ENCODE data around the gene GALNT11. TPM values are rescaled to one million over a fixed set of nuclear protein-coding genes. Genes with fewer than 3 reads are reported as not detected.

GALNT11 gene
- total RNA-seq, 4 donors from 2014 or later: 59.5 to 87.6 (median 74.9) TPM

DNA sequence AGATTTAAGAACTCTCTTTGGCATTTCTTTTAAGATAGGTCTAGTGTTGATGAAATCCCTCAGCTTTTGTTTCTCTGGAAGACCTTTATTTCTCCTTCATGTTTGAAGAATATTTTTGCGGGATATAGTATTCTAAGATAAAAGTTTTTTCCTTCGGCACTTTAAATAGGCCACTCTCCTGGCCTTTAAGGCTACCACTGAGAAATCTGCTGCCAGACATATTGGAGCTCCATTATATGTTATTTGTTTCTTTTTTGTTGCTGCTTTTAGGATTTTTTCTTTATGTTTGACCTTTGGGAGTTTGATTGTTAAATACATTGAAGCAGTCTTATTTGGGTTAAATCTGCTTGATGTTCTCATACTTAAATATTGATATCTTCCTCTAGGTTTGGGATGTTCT, 22.6 kb downstream of the GALNT11 start:
- TF ChIP-seq, protein P1, sequence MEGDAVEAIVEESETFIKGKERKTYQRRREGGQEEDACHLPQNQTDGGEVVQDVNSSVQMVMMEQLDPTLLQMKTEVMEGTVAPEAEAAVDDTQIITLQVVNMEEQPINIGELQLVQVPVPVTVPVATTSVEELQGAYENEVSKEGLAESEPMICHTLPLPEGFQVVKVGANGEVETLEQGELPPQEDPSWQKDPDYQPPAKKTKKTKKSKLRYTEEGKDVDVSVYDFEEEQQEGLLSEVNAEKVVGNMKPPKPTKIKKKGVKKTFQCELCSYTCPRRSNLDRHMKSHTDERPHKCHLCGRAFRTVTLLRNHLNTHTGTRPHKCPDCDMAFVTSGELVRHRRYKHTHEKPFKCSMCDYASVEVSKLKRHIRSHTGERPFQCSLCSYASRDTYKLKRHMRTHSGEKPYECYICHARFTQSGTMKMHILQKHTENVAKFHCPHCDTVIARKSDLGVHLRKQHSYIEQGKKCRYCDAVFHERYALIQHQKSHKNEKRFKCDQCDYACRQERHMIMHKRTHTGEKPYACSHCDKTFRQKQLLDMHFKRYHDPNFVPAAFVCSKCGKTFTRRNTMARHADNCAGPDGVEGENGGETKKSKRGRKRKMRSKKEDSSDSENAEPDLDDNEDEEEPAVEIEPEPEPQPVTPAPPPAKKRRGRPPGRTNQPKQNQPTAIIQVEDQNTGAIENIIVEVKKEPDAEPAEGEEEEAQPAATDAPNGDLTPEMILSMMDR (IDR thresholded peaks at IDR 0.05): no peak
- no peak for TF ChIP-seq POLR2A (IDR thresholded peaks at IDR 0.05)
- Histone ChIP-seq H3K4me3 (replicated peaks in 1 of 3) (no peak overlapping the region), H3K9me3 (no peaks in the 10 kb centered on the region), H3K27ac (no peak overlapping the region), H3K4me1 (peaks cover 4 to 5% of the 10 kb centered on the region in 2 donors), H3K27me3 (no peaks in the 10 kb centered on the region), H3K36me3 (no peaks in the 10 kb centered on the region)
- intact Hi-C loops (cut with DNase I): no loop called here
- no peak for DNase-seq
- WGBS, 2 donors: 96% methylated on average over 2 of the region's 2 CpGs

DNA sequence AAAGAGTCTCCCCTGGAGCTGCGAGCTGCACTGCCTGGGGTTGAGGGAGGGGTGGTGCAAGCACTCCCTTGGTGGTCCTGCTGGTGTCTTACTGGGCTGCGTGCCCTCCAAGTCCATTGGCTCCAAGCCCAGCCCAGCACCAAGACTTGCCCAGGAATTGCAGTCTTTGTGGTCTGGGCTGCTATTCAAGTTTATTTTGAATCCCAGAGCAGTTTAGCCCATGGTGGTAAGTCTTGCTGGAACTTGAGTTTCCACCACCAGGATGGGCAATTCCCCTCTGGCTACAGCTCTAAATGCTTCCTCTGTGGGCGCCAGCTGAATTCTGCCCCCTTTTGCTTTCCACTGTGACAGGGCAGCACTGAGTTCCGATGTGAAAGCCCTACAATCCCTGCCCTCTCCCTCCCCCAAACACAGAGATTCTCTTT, 25.1 kb downstream of the GALNT11 start:
- H3K27me3 ChIP-seq: no peaks in the 10 kb centered on the region
- TF ChIP-seq, protein P1 (IDR thresholded peaks at IDR 0.05): no peak
- TF ChIP-seq POLR2A (IDR thresholded peaks at IDR 0.05): no peak
- H3K4me1 ChIP-seq: peaks cover 4 to 5% of the 10 kb centered on the region in 2 donors
- no peak overlapping the region for H3K27ac ChIP-seq
- DNase-seq: peak; percentile 14 to 29
- no peak overlapping the region for H3K4me3 ChIP-seq (replicated peaks in 1 of 3)
- H3K9me3 ChIP-seq: no peaks in the 10 kb centered on the region
- intact Hi-C loops (cut with DNase I): no loop called here
- 45 to 59% methylated on average over 4 of the region's 4 CpGs for WGBS, 2 donors
- no peaks in the 10 kb centered on the region for H3K36me3 ChIP-seq

DNA sequence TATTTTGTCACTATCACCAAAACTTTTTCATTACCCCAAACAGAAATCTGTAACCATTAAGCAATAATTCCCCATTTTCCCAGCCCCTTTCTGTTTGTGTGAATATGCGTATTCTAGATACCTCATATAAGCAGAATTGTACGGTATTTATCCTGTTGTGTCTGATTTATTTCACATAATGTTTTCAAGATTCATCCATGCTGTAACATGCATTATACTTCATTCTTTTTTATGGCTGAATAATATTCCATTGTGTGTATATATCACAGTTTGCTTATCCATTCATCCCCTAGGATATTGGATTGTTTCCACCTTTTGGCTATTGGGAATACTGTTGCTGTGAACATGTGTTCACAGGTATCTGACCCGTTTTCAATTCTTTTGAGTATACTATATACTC, 26.5 kb downstream of the GALNT11 start:
- no peak for DNase-seq
- H3K36me3 ChIP-seq: no peaks in the 10 kb centered on the region
- no peaks in the 10 kb centered on the region for H3K27me3 ChIP-seq
- TF ChIP-seq POLR2A (IDR thresholded peaks at IDR 0.05): no peak
- TF ChIP-seq, protein P1 (IDR thresholded peaks at IDR 0.05): no peak
- WGBS, 2 donors: 96 to 99% methylated on average over 3 of the region's 3 CpGs
- H3K27ac ChIP-seq: no peak overlapping the region
- H3K9me3 ChIP-seq: no peaks in the 10 kb centered on the region
- intact Hi-C loops (cut with DNase I): no loop called here
- H3K4me3 ChIP-seq (replicated peaks in 1 of 3): no peak overlapping the region
- peaks cover 4 to 5% of the 10 kb centered on the region in 2 donors for H3K4me1 ChIP-seq

DNA sequence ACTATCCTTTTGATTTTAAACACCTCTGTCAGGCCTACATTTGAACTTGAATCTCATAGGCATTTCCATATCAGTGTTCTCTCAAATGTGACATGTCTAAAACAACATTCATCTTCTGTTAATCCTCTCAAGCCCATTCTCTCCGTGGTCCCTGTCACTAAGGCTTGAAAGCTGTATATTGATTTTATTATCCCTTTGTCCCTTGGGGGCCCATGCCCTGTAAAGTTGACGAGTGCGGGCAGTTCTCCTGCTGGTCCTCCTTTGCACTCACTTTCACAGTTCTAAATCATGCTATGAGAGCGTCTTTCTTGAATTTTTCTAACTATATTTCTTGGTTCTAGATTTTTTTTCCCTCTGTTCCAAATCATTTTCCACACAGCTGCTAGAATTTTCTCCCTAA, 27.3 kb downstream of the GALNT11 start:
- DNase-seq: no peak
- Histone ChIP-seq H3K27me3 (no peaks in the 10 kb centered on the region), H3K27ac (no peak overlapping the region), H3K4me3 (replicated peaks in 1 of 3) (no peak overlapping the region), H3K4me1 (peaks cover 4 to 5% of the 10 kb centered on the region in 2 donors), H3K9me3 (no peaks in the 10 kb centered on the region), H3K36me3 (no peaks in the 10 kb centered on the region)
- TF ChIP-seq, protein P1 (IDR thresholded peaks at IDR 0.05): no peak
- TF ChIP-seq POLR2A (IDR thresholded peaks at IDR 0.05): no peak
- intact Hi-C loops (cut with DNase I): no loop called here
- WGBS, 2 donors: 75 to 76% methylated on average over 4 of the region's 4 CpGs

DNA sequence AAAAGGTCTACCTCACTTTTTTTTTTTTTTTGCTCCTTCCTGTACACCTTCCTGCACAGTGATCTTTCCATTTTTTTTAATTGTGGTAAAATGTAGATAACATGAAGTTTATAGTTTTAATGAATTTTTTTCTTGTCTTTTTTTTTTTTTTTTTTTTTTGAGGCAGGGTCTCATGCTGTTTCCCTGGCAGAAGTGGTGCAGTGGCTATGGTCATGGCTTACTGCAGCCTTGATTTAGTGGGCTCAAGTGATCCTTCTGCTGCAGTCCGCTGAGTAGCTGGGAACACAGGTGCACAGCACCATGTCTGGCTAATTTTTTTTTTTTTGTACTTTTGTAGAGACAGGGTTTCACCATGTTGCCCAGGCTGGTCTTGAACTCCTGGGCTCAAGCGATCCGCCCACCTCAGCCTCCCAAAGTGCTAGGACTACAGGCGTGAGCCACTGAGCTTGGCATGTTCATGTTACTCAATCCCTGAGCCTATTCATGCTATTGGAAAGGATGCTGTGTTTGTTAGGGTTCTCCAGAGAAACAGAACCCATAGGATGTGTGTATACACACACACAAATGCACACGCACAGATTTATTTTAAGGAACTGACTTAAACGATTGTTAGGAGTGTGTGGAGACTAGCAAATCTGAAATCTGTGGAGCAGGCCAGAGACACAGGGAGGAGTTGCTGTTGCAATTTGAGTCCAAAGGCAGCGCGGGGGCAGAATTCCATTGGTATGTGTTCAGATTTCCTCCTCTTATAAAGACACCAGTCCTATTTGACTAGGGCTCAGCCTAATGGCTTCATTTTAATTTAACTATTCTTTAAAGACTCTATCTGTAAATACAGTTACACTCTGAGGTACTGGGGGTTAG, 29.1 kb downstream of the GALNT11 start:
- DNase-seq: peak; percentile 50 to 65
- Histone ChIP-seq H3K4me1 (peaks cover 4 to 5% of the 10 kb centered on the region in 2 donors), H3K27ac (no peak overlapping the region), H3K36me3 (no peaks in the 10 kb centered on the region), H3K27me3 (no peaks in the 10 kb centered on the region), H3K4me3 (replicated peaks in 1 of 3) (no peak overlapping the region), H3K9me3 (no peaks in the 10 kb centered on the region)
- TF ChIP-seq, protein P1 (IDR thresholded peaks at IDR 0.05): no peak
- no peak for TF ChIP-seq POLR2A (IDR thresholded peaks at IDR 0.05)
- WGBS, 2 donors: 74 to 84% methylated on average over 8 of the region's 8 CpGs
- intact Hi-C loops (cut with DNase I): no loop called here

Data from thyroid gland (tissue), 4 donors.